SU-DHL-6 (cell line): Measurements from ENCODE around the gene LHPP.
A peak's percentile ranks its signal among the peaks of the same experiment; 100 is the strongest.

ENCODE experiments used
- H2AFZ ChIP-seq: fragments of 200-600 bp; sonication (generic); 2 replicates; pipeline ENCODE4 v1.6.1; 2014; ENCODE audit warnings: low read depth, mild to moderate bottlenecking, moderate library complexity, mixed read lengths, antibody characterized with exemption, low read length; ENCODE audit not compliant: severe bottlenecking
- H3F3A ChIP-seq: fragments of 200-600 bp; shearing (Covaris generic); 2 replicates; pipeline ENCODE4 v1.6.0; 2016; ENCODE audit warnings: antibody characterized with exemption, mild to moderate bottlenecking; ENCODE audit not compliant: insufficient read depth
- H3K27ac ChIP-seq: fragments of 200-600 bp; sonication (generic); 2 replicates; pipeline ENCODE4 v1.5.1; 2016; ENCODE audit warnings: low read depth, mild to moderate bottlenecking, low read length, moderate library complexity, mixed read lengths
- H3K27me3 ChIP-seq: fragments of 200-600 bp; sonication (generic), shearing (Covaris generic); 2 replicates; pipeline ENCODE4 v1.6.0; 2014; ENCODE audit warnings: mild to moderate bottlenecking, low read length
- H3K36me3 ChIP-seq: fragments of 200-600 bp; sonication (generic); 2 replicates; pipeline ENCODE4 v1.6.1; 2014; ENCODE audit warnings: mild to moderate bottlenecking, low read length, mixed read lengths
- H3K4me2 ChIP-seq: fragments of 300-600, 200-600 bp; shearing (Covaris generic), sonication (generic); 2 replicates; pipeline ENCODE4 v1.6.0; 2014; ENCODE audit warnings: low read length, low read depth, mild to moderate bottlenecking; ENCODE audit not compliant: poor library complexity, severe bottlenecking
- H3K4me3 ChIP-seq: fragments of 200-600 bp; sonication (generic); 2 replicates; pipeline ENCODE4 v1.5.1; 2014; ENCODE audit warnings: antibody characterized with exemption, low read length, mild to moderate bottlenecking, mixed read lengths; ENCODE audit not compliant: insufficient read depth, poor library complexity, severe bottlenecking
- H3K79me2 ChIP-seq: fragments of 200-600 bp; sonication (generic); 2 replicates; pipeline ENCODE4 v1.6.1; 2014; ENCODE audit warnings: mild to moderate bottlenecking, low read length, moderate library complexity; ENCODE audit not compliant: insufficient read depth
- H3K9ac ChIP-seq: fragments of 200-600 bp; sonication (generic); 2 replicates; pipeline ENCODE4 v1.7.0; 2014; ENCODE audit warnings: mild to moderate bottlenecking, low read length
- H3K9me2 ChIP-seq: fragments of 200-600 bp; sonication (generic); replicated peaks from 2 replicates; pipeline ENCODE4 v1.6.1; 2014; ENCODE audit warnings: low read length; ENCODE audit not compliant: insufficient read depth
- H3K9me3 ChIP-seq: fragments of 200-600 bp; sonication (generic); 2 replicates; pipeline ENCODE4 v1.6.1; 2014; ENCODE audit warnings: low read length, mixed read lengths; ENCODE audit not compliant: insufficient read depth
- H4K20me1 ChIP-seq: fragments of 200-600 bp; sonication (generic); 2 replicates; pipeline ENCODE4 v1.6.1; 2014; ENCODE audit warnings: low read depth, mild to moderate bottlenecking, antibody characterized with exemption, low read length, moderate library complexity, mixed read lengths
- CTCF ChIP-seq: fragments of 200-600 bp; sonication (generic); IDR thresholded peaks from one replicate; pipeline ENCODE4 v1.5.1; 2017; ENCODE audit warnings: antibody characterized with exemption, mild to moderate bottlenecking, low read length, moderate library complexity; ENCODE audit not compliant: insufficient read depth, poor library complexity, severe bottlenecking
- EZH2phosphoT487 ChIP-seq: fragments of 200-600 bp; sonication (generic), shearing (Covaris generic); conservative IDR thresholded peaks from 2 replicates; pipeline ENCODE4 v1.6.1; 2018; ENCODE audit warnings: mild to moderate bottlenecking, antibody characterized with exemption, low read length, moderate library complexity, mixed read lengths

The LHPP gene

GRCh38 chr10:124529661-124530214, 68.1 kb downstream of the LHPP start:
- Histone ChIP-seq H2AFZ (peak overlapping the region; percentile 6), H3K36me3 (no peaks in the 10 kb centered on the region), H3K27ac (peak overlapping the region; percentile 66), H3K9me2 (no peaks in the 10 kb centered on the region), H3K4me3 (no peak overlapping the region), H3F3A (peaks cover 26% of the 10 kb centered on the region), H3K27me3 (no peaks in the 10 kb centered on the region), H3K9me3 (no peaks in the 10 kb centered on the region), H3K4me2 (peak overlapping the region; percentile 35), H3K79me2 (no peaks in the 10 kb centered on the region), H3K9ac (peak overlapping the region; percentile 53), H4K20me1 (no peaks in the 10 kb centered on the region)
- TF ChIP-seq CTCF, result no peak
- TF ChIP-seq EZH2phosphoT487, result no peak

GRCh38 chr10:124530215-124530665, 68.6 kb downstream of the LHPP start:
- no peak overlapping the region for H2AFZ ChIP-seq
- H3K36me3 ChIP-seq, result no peaks in the 10 kb centered on the region
- no peaks in the 10 kb centered on the region for H3K27me3 ChIP-seq
- no peaks in the 10 kb centered on the region for H3K9me3 ChIP-seq
- H3K9ac ChIP-seq, result peak overlapping the region; percentile 53
- H3K4me3 ChIP-seq, result no peak overlapping the region
- peak; percentile 93 for TF ChIP-seq CTCF
- no peak for TF ChIP-seq EZH2phosphoT487
- no peaks in the 10 kb centered on the region for H3K9me2 ChIP-seq
- no peaks in the 10 kb centered on the region for H4K20me1 ChIP-seq
- no peaks in the 10 kb centered on the region for H3K79me2 ChIP-seq
- peaks cover 31% of the 10 kb centered on the region for H3F3A ChIP-seq
- H3K4me2 ChIP-seq, result peak overlapping the region; percentile 35
- H3K27ac ChIP-seq, result peak overlapping the region; percentile 98

- Histone ChIP-seq H3K9me2 (no peaks in the 10 kb centered on the region), H3F3A (peaks cover 37% of the 10 kb centered on the region), H3K9me3 (no peaks in the 10 kb centered on the region), H3K27me3 (no peaks in the 10 kb centered on the region), H4K20me1 (no peaks in the 10 kb centered on the region), H3K9ac (peak overlapping the region; percentile 53), H3K4me3 (no peak overlapping the region), H3K4me2 (peak overlapping the region; percentile 6), H3K27ac (peak overlapping the region; percentile 98), H2AFZ (no peak overlapping the region), H3K79me2 (no peaks in the 10 kb centered on the region), H3K36me3 (no peaks in the 10 kb centered on the region)
- no peak for TF ChIP-seq CTCF
- no peak for TF ChIP-seq EZH2phosphoT487
Measured at GRCh38 chr10:124530816-124531215, 69.2 kb downstream of the LHPP start.
